Endothelial cell of umbilical vein (primary cell): Measurements from ENCODE around the gene ZNF668. TPM values are rescaled to one million over a fixed set of nuclear protein-coding genes. Genes with fewer than 3 reads are reported as not detected.

Experiments
- BruUV-seq: library from RNA; stranded (reverse); fragments of 400-500 nt; replicated peaks from 2 replicates; lab custom pipeline; 2021; lab: Mats Ljungman, UMichigan
- CTCF ChIA-PET: fragments of 300-600, 350-600 bp; sonication (Branson Sonifier 250); formaldehyde crosslinking; loops from one replicate; lab custom pipeline; 2021; ENCODE audit warnings: antibody characterized with exemption, inconsistent platforms; lab: Charles Lee
- POLR2A ChIA-PET: fragments of 300-600, 350-600 bp; sonication (Branson Sonifier 250); formaldehyde crosslinking; loops from one replicate; lab custom pipeline; 2021; ENCODE audit warnings: antibody characterized with exemption, inconsistent platforms; lab: Charles Lee
- DNase-seq: peaks from one replicate; pipeline ENCODE4 v3.0.0-alpha.2; 2011; ENCODE audit warnings: low read depth, low spot score
- FAIRE-seq: peaks from 2 replicates; lab custom pipeline; 2011; peaks lifted over from hg19 to GRCh38; lab: Jason Lieb, UNC
- H2AFZ ChIP-seq: 2 replicates; pipeline ENCODE4 v1.6.0; 2012; ENCODE audit warnings: low read depth, low read length, control low read depth, inconsistent platforms
- H3K27ac ChIP-seq: 2 replicates; pipeline ENCODE4 v1.5.1; 2011; ENCODE audit warnings: low read depth, mild to moderate bottlenecking, control low read depth, low read length, moderate library complexity; ENCODE audit not compliant: insufficient read depth
- H3K27me3 ChIP-seq, 2 experiments: 2 replicates each; pipeline versions ENCODE4 v1.6.0 to v1.6.1; 2011; ENCODE audit warnings: low read length in 2 of 2, mixed read lengths in 1 of 2; ENCODE audit not compliant: control insufficient read depth in 2 of 2, insufficient read depth in 2 of 2
- H3K36me3 ChIP-seq, 2 experiments: 2 replicates in 1 of 2; 3 replicates in 1 of 2; pipeline ENCODE4 v1.5.1; 2011; ENCODE audit warnings: low read length in 2 of 2, mild to moderate bottlenecking in 1 of 2, moderate library complexity in 1 of 2; ENCODE audit not compliant: control insufficient read depth in 2 of 2, insufficient read depth in 2 of 2; ENCODE audit errors: extremely low read depth in 1 of 2
- H3K4me1 ChIP-seq: 3 replicates; pipeline ENCODE4 v1.5.1; 2011; ENCODE audit warnings: mild to moderate bottlenecking, low read length; ENCODE audit not compliant: control insufficient read depth, insufficient read depth; ENCODE audit errors: extremely low read depth
- H3K4me2 ChIP-seq: 2 replicates; pipeline ENCODE4 v1.6.1; 2011; ENCODE audit warnings: low read length, control low read depth, mixed read lengths; ENCODE audit not compliant: insufficient read depth
- H3K4me3 ChIP-seq, 3 experiments: fragments of 200-600 bp in 1 of 3; sonication (generic), shearing (Covaris generic) in 1 of 3; replicated peaks in 1 of 3; 2 replicates each; pipeline ENCODE4 v1.5.1; 2011 to 2016; ENCODE audit warnings: control low read depth in 3 of 3, low read length in 3 of 3, mild to moderate bottlenecking in 2 of 3, inconsistent platforms in 1 of 3, low read depth in 1 of 3, moderate library complexity in 1 of 3; ENCODE audit not compliant: insufficient read depth in 1 of 3
- H3K79me2 ChIP-seq: 2 replicates; pipeline ENCODE4 v1.6.0; 2012; ENCODE audit warnings: low read length, inconsistent platforms; ENCODE audit not compliant: control insufficient read depth, insufficient read depth
- H3K9ac ChIP-seq: replicated peaks from 2 replicates; pipeline ENCODE3; 2011; ENCODE audit warnings: low read length, control low read depth; ENCODE audit not compliant: insufficient read depth; ENCODE audit errors: extremely low read depth
- H3K9me1 ChIP-seq: replicated peaks from 3 replicates; pipeline ENCODE4 v1.6.0; 2011; ENCODE audit warnings: mild to moderate bottlenecking, low read length; ENCODE audit not compliant: control insufficient read depth, insufficient read depth; ENCODE audit errors: extremely low read depth
- H3K9me3 ChIP-seq: replicated peaks from 2 replicates; pipeline ENCODE4 v1.5.1; 2012; ENCODE audit warnings: low read length, inconsistent platforms; ENCODE audit not compliant: control insufficient read depth, insufficient read depth
- H4K20me1 ChIP-seq: replicated peaks from 2 replicates; pipeline ENCODE3; 2011; ENCODE audit warnings: mild to moderate bottlenecking, low read length; ENCODE audit not compliant: control insufficient read depth, insufficient read depth; ENCODE audit errors: extremely low read depth
- EZH2 ChIP-seq: IDR thresholded peaks from 2 replicates; pipeline ENCODE4 v1.6.1; 2012; ENCODE audit warnings: borderline replicate concordance, low read depth, mild to moderate bottlenecking, moderate library complexity, low read length, inconsistent platforms; ENCODE audit not compliant: severe bottlenecking
- FOS ChIP-seq: IDR thresholded peaks from 2 replicates; pipeline ENCODE4 v1.6.1; 2011; ENCODE audit warnings: mild to moderate bottlenecking, low read length, moderate library complexity, borderline replicate concordance; ENCODE audit not compliant: insufficient read depth
- GATA2 ChIP-seq: IDR thresholded peaks from 2 replicates; pipeline ENCODE4 v1.7.0; 2011; ENCODE audit warnings: low read depth, mild to moderate bottlenecking, moderate library complexity, mixed read lengths, low read length; ENCODE audit not compliant: insufficient read length, insufficient read depth
- JUN ChIP-seq: IDR thresholded peaks from 2 replicates; pipeline ENCODE4 v1.6.1; 2011; ENCODE audit warnings: borderline replicate concordance, low read depth; ENCODE audit not compliant: insufficient read length, insufficient read depth
- MYC ChIP-seq: IDR thresholded peaks from one replicate; pipeline ENCODE4 v1.6.1; 2011; ENCODE audit warnings: mild to moderate bottlenecking, low read depth, low read length
- POLR2A ChIP-seq: IDR thresholded peaks from 2 replicates; pipeline ENCODE4 v1.6.1; 2012; ENCODE audit warnings: low read depth, mild to moderate bottlenecking, control low read depth, low read length
- POLR2AphosphoS5 ChIP-seq: IDR thresholded peaks from 2 replicates; pipeline ENCODE4 v1.6.1; 2012; ENCODE audit warnings: low read depth, mild to moderate bottlenecking, control low read depth, low read length, moderate library complexity; ENCODE audit not compliant: insufficient read depth
- dilution Hi-C: fragments of 300-500 bp; cut with MboI; formaldehyde crosslinking; loops from one replicate; pipeline ENCODE4 v1.15.0; 2019; ENCODE audit warnings: low sequenced_read_pairs; ENCODE audit not compliant: extremely low pct_ligation_motif_present
- intact Hi-C: fragments of 100-400 bp; cut with micrococcal nuclease; formaldehyde crosslinking; loops from one replicate; pipeline ENCODE4 v1.10.0; 2022
- polyA plus RNA-seq, 4 experiments: library from polyadenylated mRNA; depleted of rRNA in 3 of 4; stranded (reverse) in 3 of 4; unstranded in 1 of 4; fragments of >200 nt; gene quantifications; 2 replicates each; pipeline versions ENCODE4 v1.2.1 to v1.2.3, GENCODE V29; 2011 to 2012; ENCODE audit warnings: missing spikeins in 1 of 4
- total RNA-seq: library from RNA; stranded (reverse); gene quantifications from 2 replicates; pipeline ENCODE4 v1.2.3, GENCODE V29; 2021
- TF ChIP-seq, protein P1 (sequence below), 2 donors: IDR thresholded peaks; 1 replicate in 1 of 2; 2 replicates in 1 of 2; pipeline ENCODE4 v1.5.1; 2011; ENCODE audit warnings: low read length in 2 of 2, mild to moderate bottlenecking in 2 of 2, moderate library complexity in 2 of 2, control low read depth in 1 of 2, inconsistent platforms in 1 of 2, low read depth in 1 of 2; ENCODE audit not compliant: insufficient read depth in 1 of 2; ENCODE audit errors: extremely low read depth in 1 of 2
- TF ChIP-seq, protein P2 (sequence below): IDR thresholded peaks from 2 replicates; pipeline ENCODE4 v1.6.1; 2011; ENCODE audit not compliant: insufficient read depth, insufficient read length

Gene ZNF668
- total and polyA plus RNA-seq, 2 donors (not counting 3 experiments of a cell fraction or from before 2014, with no cell fraction given) = 11.8 to 13.3 TPM

GRCh38 chr16:31080035-31080629 is 6.1 kb upstream of the ZNF668 start:
- peaks cover 20% of the 10 kb centered on the region for H3K79me2 ChIP-seq
- H3K9me3 ChIP-seq = no peaks in the 10 kb centered on the region
- BruUV-seq = no TSS peak
- no peak overlapping the region for H3K27ac ChIP-seq
- no peak for FAIRE-seq
- dilution Hi-C loops (no loop called here), intact Hi-C loops (no loop called here)
- ChIA-PET CTCF (no interaction called here), POLR2A (no interaction called here)
- H3K4me2 ChIP-seq = no peak overlapping the region
- no peak overlapping the region for H2AFZ ChIP-seq
- H4K20me1 ChIP-seq = no peaks in the 10 kb centered on the region
- TF ChIP-seq MYC = no peak
- TF ChIP-seq POLR2AphosphoS5 = no peak
- TF ChIP-seq EZH2 = no peak
- TF ChIP-seq JUN = no peak
- peaks cover 3 to 42% of the 10 kb centered on the region in 2 experiments for H3K36me3 ChIP-seq
- DNase-seq = no peak
- no peaks in the 10 kb centered on the region for H3K9me1 ChIP-seq
- H3K4me1 ChIP-seq = peaks cover under 1% of the 10 kb centered on the region
- H3K27me3 ChIP-seq = no peaks in the 10 kb centered on the region
- H3K9ac ChIP-seq = no peak overlapping the region
- H3K4me3 ChIP-seq = no peak overlapping the region

DNA sequence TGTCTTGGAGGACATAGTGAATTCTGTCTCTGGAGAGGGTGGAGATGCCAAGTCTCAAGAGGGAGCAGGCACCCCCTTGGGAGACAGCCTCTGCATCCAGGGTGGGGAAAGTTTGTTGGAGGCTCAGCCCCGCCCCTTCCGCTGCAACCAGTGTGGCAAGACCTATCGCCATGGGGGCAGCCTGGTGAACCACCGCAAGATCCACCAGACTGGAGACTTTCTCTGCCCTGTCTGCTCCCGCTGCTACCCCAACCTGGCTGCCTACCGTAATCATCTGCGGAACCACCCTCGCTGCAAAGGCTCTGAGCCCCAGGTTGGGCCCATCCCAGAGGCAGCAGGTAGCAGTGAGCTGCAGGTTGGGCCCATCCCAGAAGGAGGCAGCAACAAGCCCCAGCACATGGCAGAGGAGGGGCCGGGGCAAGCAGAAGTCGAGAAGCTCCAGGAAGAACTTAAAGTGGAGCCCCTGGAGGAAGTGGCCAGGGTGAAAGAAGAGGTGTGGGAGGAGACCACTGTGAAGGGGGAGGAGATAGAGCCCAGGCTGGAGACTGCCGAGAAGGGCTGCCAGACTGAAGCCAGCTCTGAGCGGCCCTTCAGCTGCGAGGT is 5.4 kb upstream of the ZNF668 start:
- Histone ChIP-seq H4K20me1 (no peaks in the 10 kb centered on the region), H3K4me3 (no peak overlapping the region), H3K36me3 (peaks cover 3 to 38% of the 10 kb centered on the region in 2 experiments), H3K9me3 (no peaks in the 10 kb centered on the region), H3K4me1 (peaks cover 4% of the 10 kb centered on the region), H3K9me1 (no peaks in the 10 kb centered on the region), H3K4me2 (no peak overlapping the region), H2AFZ (no peak overlapping the region), H3K79me2 (peaks cover 26% of the 10 kb centered on the region), H3K9ac (no peak overlapping the region), H3K27me3 (no peaks in the 10 kb centered on the region), H3K27ac (no peak overlapping the region)
- intact Hi-C loops (loop anchor here (10.0 kb wide), 1 partner anchor 785 kb away; no protein-coding TSS in a partner anchor), dilution Hi-C loops (no loop called here)
- TF ChIP-seq, protein P1, sequence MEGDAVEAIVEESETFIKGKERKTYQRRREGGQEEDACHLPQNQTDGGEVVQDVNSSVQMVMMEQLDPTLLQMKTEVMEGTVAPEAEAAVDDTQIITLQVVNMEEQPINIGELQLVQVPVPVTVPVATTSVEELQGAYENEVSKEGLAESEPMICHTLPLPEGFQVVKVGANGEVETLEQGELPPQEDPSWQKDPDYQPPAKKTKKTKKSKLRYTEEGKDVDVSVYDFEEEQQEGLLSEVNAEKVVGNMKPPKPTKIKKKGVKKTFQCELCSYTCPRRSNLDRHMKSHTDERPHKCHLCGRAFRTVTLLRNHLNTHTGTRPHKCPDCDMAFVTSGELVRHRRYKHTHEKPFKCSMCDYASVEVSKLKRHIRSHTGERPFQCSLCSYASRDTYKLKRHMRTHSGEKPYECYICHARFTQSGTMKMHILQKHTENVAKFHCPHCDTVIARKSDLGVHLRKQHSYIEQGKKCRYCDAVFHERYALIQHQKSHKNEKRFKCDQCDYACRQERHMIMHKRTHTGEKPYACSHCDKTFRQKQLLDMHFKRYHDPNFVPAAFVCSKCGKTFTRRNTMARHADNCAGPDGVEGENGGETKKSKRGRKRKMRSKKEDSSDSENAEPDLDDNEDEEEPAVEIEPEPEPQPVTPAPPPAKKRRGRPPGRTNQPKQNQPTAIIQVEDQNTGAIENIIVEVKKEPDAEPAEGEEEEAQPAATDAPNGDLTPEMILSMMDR (IDR thresholded peaks at IDR 0.05; ENCODE audit: extremely low read depth in 1 of 2, insufficient read depth in 1 of 2, low read depth in 1 of 2, low read length in 2 of 2) = no peak
- no peak for TF ChIP-seq MYC
- no peak for TF ChIP-seq POLR2A
- TF ChIP-seq, protein P2, sequence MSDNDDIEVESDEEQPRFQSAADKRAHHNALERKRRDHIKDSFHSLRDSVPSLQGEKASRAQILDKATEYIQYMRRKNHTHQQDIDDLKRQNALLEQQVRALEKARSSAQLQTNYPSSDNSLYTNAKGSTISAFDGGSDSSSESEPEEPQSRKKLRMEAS = no peak
- no peak for TF ChIP-seq POLR2AphosphoS5
- TF ChIP-seq JUN = no peak
- no peak for TF ChIP-seq FOS
- no peak for TF ChIP-seq EZH2
- TF ChIP-seq GATA2 = no peak
- no peak for FAIRE-seq
- ChIA-PET POLR2A (no interaction called here), CTCF (no interaction called here)
- DNase-seq = no peak
- no TSS peak for BruUV-seq
